Fibroblast of skin of right biceps (primary cell): Measurements from ENCODE around the gene TLR3.
"Not testable (repeated sequence)": the region's sequence is repeated elsewhere in the genome, so short reads cannot be mapped to it uniquely, and the experiment has no call there.

Experiments
- DNase-seq: peaks from one replicate; pipeline ENCODE4 v3.0.0-alpha.2; 2013

TLR3 gene

GRCh38 chr4:186068581-186069348 lies at the start of gene TLR3:
TSS of gene TLR3 (plus strand) at chr4:186069156. CDS start at chr4:186076620, 7,464 bp downstream.
- peak; percentile 16 for DNase-seq

GRCh38 chr4:186019269-186019668 lies 49.7 kb upstream of the TLR3 start:
- DNase-seq, result no peak

GRCh38 chr4:186020106-186020792 lies 48.7 kb upstream of the TLR3 start:
- DNase-seq, result no peak

GRCh38 chr4:186020793-186021407 lies 48.1 kb upstream of the TLR3 start:
- DNase-seq, result no peak

GRCh38 chr4:186021461-186022167 lies 47.3 kb upstream of the TLR3 start:
- peak; percentile 48 for DNase-seq

GRCh38 chr4:186023975-186024374 lies 45.0 kb upstream of the TLR3 start:
- no peak for DNase-seq

GRCh38 chr4:186024637-186025407 lies 44.1 kb upstream of the TLR3 start:
- DNase-seq, result no peak

- no peak for DNase-seq
Measured at GRCh38 chr4:186025408-186025690, 43.6 kb upstream of the TLR3 start.

GRCh38 chr4:186027405-186027804 lies 41.6 kb upstream of the TLR3 start:
- DNase-seq, result no peak

- peak; percentile 50 for DNase-seq
Measured at GRCh38 chr4:186029571-186030398, 39.2 kb upstream of the TLR3 start.

- no peak for DNase-seq
Measured at GRCh38 chr4:186030399-186030775, 38.6 kb upstream of the TLR3 start.

- no peak for DNase-seq
Measured at GRCh38 chr4:186030795-186031194, 38.2 kb upstream of the TLR3 start.

GRCh38 chr4:186032259-186032658 lies 36.7 kb upstream of the TLR3 start:
- DNase-seq, result no peak

GRCh38 chr4:186033027-186033426 lies 35.9 kb upstream of the TLR3 start:
- no peak for DNase-seq

GRCh38 chr4:186034613-186035012 lies 34.3 kb upstream of the TLR3 start:
- DNase-seq, result not testable (repeated sequence)

GRCh38 chr4:186036976-186037581 lies 31.9 kb upstream of the TLR3 start:
- DNase-seq, result no peak

GRCh38 chr4:186037692-186038658 lies 31.0 kb upstream of the TLR3 start:
- peak; percentile 55 for DNase-seq

- DNase-seq, result no peak
Measured at GRCh38 chr4:186039697-186040096, 29.3 kb upstream of the TLR3 start.

GRCh38 chr4:186040316-186040715 lies 28.6 kb upstream of the TLR3 start:
- no peak for DNase-seq

GRCh38 chr4:186047501-186047900 lies 21.5 kb upstream of the TLR3 start:
- DNase-seq, result not testable (repeated sequence)
